Ecto neural progenitor cell (in vitro differentiated cells): Measurements from ENCODE around the gene ARHGAP18.

Source experiments
- DNase-seq: peaks from one replicate; pipeline ENCODE4 v3.0.0-alpha.2; 2018; ENCODE audit warnings: low spot score

The ARHGAP18 gene

GRCh38 chr6:129642322-129642721 is 67.7 kb downstream of the ARHGAP18 start:
- no peak for DNase-seq

GRCh38 chr6:129641344-129641743 is 68.6 kb downstream of the ARHGAP18 start:
- DNase-seq = no peak

GRCh38 chr6:129638686-129639085 is 71.3 kb downstream of the ARHGAP18 start:
- DNase-seq = no peak

- DNase-seq = no peak
Measured at GRCh38 chr6:129638055-129638684, 71.8 kb downstream of the ARHGAP18 start.

DNA sequence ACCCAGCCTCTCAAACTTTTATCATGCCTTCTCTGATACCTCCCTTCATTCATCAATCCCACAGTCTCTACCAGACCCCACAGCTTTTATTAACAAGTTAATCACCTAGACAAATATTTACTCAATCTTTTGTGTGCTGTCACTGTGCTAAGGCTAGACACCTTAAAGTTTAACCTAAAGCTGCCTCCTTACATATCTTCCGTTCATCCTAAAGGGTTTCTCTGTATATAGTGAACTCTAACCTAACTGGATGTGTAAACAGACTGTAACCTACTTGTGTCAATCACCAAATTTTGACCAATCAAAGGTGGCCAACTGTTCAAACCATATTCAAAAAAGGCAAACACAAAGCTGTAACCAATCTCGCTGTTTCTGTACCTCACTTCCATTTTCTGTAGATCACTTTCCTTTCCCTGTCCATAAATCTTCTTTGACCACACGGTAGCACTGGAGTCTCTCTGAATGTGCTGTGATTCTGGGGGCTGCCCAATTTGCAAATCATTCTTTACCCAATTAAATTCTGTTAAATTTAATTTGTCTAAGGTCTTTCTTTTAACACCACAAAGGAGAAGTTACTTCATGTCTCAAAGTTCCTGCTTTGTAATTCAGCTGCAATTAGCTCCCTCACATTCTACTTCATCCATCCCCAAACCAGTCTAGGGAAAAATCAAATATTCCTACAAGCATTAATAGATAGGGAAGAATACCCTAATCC is 72.5 kb downstream of the ARHGAP18 start:
- DNase-seq = no peak

GRCh38 chr6:129635396-129636130 is 74.4 kb downstream of the ARHGAP18 start:
- no peak for DNase-seq

DNA sequence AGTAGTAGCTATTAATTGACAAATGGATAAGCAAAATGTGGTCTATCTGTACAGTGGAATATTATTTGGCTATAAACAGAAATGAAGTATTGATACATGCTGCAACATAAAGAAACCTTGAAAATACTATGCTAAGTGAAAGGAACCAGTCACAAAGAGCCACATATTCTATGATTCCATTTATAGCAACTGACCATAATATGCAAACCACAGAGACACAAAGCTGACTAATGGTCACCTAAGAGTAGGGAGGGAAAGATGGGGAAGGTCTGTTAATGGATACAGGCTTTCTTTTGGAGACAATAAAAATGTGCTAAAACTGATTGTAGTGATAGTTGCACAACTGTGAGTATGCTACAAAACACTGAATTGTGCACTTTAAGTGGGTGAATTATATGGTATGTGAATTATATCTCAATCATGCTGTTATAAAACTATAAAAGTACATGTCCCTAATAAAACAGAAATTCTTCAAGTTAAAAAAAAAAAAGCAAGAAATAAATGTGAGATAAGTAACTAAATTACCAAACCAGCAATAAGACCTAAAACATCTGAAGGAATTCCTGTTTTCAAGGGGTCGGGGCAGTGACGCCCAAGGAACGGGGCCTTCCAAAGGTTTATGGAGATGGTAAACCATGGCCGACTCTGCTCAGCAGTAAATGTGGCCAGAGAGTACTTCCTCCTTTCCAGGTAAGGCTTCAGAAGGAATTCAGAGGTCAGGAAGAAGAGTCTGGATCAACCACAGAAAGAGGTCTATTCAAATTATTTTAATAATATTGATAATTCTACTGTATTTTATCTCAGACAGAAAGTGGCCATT is 75.4 kb downstream of the ARHGAP18 start:
- DNase-seq = no peak

- no peak for DNase-seq
Measured at GRCh38 chr6:129633529-129633928, 76.4 kb downstream of the ARHGAP18 start.

DNA sequence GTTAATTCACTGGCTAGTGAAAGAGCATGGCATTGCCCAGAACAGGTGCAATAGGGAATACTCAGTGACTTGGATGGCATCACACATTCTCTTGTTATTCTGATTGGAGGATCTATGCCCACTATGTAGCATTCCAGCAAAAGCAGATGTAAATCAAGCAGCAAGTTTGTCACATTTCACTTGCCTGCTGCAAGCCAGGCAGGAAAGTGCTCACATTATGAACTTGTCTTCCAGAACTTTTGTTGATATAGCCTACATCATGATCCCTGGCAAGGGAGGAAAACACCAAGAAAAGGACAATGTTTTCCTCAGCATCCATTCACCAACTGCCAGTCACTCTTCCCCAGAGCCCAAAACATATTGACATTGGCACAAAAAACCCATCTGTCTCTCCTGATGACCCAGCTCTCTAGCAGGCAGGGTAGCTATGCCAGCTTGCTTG is 77.8 kb downstream of the ARHGAP18 start:
- no peak for DNase-seq

DNA sequence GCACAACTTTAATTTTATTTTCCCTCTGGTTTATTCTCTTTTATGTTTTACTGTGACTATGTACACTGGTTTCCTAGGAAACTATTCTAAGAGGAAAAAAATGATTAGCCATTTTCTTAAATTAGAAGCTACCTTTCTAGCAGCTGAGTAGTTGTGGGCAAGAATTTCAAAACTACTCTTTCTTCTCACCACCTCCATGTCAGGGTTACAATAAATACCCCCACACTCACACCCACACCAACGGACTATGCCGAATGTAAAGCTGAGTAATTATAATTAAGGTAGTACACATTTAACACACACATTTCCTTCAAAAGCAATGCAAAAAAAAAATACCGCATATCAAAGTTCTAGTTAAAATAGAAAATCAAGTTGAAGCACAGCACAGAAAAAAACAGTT is 78.9 kb downstream of the ARHGAP18 start:
- DNase-seq = no peak

GRCh38 chr6:129630596-129630995 is 79.4 kb downstream of the ARHGAP18 start:
- DNase-seq = no peak

DNA sequence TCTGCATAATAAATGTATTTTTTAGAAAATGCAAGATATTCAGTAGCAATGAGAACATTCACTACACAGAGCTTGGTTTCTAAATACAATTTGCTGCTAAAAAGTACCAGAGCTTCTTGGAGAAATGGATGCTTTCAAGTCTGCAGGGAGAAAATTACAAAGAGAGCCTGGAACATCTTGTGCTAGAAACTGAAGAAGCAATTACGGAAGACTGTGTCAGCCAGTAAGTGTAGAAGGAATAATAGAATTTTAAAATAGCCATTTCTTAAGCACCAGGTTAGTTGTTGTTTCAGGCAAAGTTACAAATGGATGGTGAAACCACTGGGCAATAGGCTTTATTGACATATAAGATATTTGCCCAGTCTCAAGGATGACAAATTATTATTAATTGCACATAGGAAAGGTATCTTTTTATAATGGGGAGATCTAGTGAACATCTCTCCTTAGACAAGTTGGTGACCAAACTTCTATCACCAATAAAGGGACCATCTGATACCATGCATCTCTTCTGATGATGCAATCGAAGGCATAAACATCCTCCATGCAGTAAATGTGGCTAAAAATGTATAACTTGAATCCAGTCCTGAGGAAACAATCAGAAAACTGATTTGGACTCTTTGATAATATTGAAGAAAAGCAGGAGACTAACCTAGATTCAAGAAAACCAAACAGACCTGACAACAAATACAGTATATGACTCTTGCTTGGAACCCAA is 81.7 kb downstream of the ARHGAP18 start:
- no peak for DNase-seq

DNA sequence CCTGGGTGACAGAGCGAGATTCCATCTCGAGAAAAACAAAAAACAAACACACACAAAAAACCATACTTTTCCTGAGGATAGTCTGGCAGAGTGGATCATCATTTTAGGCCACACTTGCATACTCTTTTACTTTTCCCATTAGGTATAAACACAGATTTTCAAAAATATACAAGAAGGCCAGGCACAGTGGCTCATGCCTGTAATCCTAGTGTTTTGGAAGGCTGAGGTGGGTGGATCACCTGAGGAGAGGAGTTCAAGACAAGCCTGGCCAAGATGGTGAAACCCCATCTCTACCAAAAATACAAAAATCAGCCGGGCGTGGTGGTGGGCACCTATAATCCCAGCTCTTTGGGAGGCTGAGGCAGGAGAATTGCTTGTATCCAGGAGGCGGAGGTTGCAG is 85.5 kb downstream of the ARHGAP18 start:
- no peak for DNase-seq

DNA sequence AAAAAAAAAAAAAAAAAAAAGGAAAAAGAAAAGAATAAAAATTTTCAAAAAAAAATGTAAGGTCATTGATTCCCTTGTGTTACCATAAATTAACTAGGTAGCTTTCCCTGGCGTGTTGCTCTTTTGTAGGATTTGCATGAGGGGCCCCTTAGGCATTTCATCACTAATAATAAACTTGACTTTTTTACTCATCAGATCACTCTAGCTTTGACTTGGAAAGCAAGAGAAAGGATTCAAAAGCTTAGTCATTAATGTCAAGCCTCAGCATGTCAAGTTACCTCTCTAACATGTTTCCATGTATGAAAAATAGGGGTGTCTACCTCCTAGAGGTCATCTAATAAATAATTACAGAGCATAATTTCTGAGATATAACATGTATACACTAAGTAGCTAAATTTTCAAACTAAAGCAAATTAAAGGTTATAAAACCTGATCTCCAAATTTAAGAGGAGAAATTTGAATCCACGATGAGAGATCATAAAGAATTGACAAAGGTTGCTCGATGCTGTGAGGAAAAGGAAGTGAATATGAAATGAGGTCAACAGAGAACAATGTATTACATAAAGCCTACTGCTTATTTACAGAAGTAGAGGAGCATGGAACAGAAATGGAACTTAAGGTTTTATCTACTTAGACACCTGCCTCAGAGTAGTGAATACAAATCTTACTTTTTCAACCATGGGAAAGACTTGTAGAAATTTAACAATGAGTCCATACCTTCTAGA is 86.8 kb downstream of the ARHGAP18 start:
- DNase-seq = no peak

- no peak for DNase-seq
Measured at GRCh38 chr6:129621252-129621651, 88.7 kb downstream of the ARHGAP18 start.

GRCh38 chr6:129620234-129620610 is 89.8 kb downstream of the ARHGAP18 start:
- no peak for DNase-seq

DNA sequence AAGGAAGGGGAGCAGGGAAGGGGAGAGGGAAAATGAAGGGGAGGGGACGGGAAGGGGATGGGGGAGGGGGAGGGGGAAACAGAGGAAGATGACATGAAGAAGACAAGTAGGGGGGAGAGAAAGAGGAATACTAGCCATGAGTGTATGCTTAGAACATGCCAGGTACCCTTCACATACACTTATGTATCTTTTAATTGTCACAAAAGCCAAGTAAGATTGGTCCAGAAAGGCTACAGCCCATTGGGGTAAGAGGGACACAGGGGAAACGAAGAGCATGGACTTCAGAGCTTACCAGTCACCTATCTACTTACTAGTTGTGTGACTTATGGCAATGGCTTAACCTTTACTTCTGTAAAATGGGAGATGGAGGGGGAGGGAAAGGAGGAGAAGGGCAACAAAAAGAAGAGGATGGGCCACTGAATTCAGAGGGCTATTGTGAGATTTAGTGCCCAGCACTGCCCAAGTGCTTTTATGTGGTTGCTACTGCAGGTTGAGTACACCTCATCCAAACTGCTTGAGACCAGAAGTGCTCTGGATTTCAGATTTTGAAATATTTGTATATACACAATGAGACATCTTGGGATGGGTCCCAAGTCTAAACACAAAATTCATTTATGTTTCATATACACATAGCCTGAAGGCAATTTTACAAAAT is 90.3 kb downstream of the ARHGAP18 start:
- DNase-seq = no peak

GRCh38 chr6:129617986-129618385 is 92.0 kb downstream of the ARHGAP18 start:
- no peak for DNase-seq

DNA sequence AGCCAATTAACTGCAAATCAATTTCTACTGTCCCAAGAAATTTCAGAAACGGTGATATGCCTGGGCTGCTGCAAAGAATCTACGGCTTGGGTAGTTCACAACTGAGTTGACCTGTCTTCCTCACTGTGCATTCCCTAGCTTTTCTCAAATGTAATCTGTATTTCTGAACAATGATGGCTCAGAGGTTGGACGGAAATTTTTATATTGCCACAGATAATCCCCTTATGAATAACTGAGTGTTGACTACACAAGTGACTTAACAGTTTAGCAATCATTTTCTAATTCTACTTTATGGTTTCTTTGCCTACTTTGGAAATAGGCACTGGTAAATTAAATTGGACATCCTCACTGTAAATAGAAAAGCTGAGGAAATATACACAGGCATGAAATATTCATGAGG is 94.5 kb downstream of the ARHGAP18 start:
- DNase-seq = no peak

GRCh38 chr6:129615020-129615419 is 95.0 kb downstream of the ARHGAP18 start:
- no peak for DNase-seq
